ENCODE data around the gene CCR5. TPM values are rescaled to one million over a fixed set of nuclear protein-coding genes. Genes with fewer than 3 reads are reported as not detected.

The CCR5 gene
- total RNA-seq, 3 donors from 2014 or later = 0.73 to 0.98 (median 0.96) TPM

DNA sequence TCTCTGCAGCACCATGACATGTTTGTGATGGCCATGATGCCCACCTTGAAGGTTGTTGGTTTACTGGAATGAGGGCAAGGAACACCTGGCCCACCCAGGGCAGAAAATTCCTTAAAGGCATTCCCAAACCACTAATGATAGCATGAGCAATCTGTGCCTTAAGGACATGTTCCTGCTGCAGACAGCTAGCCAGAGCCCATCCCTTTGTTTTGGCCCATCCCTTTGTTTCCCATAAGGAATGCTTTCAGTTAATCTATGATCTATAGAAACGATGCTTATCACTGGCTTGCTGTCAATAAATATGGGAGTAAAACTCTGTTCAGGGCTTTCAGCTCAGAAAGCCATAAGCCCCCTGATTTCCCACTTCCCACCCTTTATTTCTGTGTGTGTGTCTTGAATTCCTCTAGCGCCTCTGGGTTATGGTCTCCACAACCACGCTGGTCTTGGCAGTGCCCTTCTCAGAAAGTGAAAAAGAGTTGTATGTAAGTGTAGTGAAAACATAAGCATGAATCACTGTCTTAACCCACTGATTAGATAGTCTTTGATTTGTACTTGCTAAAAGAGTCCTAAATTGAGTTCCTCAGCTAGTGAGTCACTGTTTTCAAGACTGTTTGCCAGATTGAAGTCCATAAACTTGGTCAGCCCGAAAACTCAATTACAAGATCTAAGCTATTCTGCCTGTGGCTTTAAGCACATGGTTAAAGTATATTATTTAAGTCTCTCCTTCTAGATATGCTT is 35.8 kb upstream of the CCR5 start:
- TF ChIP-seq CTCF (IDR thresholded peaks at IDR 0.05) = no peak
- TF ChIP-seq POLR2AphosphoS5 (IDR thresholded peaks at IDR 0.05) = no peak
- no peak for TF ChIP-seq POLR2A (IDR thresholded peaks at IDR 0.05)
- intact Hi-C loops (cut with DNase I; ENCODE audit: low total_unique reads) = no loop called here
- DNase-seq (ENCODE audit: low spot score in 2 of 2) = no peak
- Histone ChIP-seq H3K4me3 (no peak overlapping the region), H3K27me3 (no peaks in the 10 kb centered on the region), H3K36me3 (no peaks in the 10 kb centered on the region), H3K4me1 (no peaks in the 10 kb centered on the region), H3K27ac (no peak overlapping the region), H3K9me3 (peaks cover 12 to 17% of the 10 kb centered on the region in 2 donors)

DNA sequence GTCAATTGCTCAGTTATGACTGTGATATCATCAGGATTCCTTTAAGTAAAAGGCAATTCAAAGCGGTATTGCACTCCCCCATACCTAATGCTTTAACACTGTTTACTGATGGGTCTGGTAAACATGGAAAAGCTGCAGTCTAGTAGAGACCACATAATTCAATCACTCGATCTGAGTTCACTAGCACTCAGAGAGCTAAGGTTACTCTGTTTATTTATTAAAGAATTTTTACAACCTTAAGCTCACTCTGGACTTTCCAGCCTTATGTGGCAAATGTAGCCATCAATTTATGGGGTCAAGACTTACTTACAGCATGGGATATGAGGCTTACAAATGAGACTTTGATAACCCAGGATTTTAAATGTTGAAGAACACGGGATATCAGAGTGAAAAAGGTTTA is 35.2 kb upstream of the CCR5 start:
- DNase-seq (ENCODE audit: low spot score in 2 of 2) = no peak
- Histone ChIP-seq H3K4me1 (no peaks in the 10 kb centered on the region), H3K4me3 (no peak overlapping the region), H3K9me3 (peaks cover 12 to 17% of the 10 kb centered on the region in 2 donors), H3K27ac (no peak overlapping the region), H3K36me3 (no peaks in the 10 kb centered on the region), H3K27me3 (no peaks in the 10 kb centered on the region)
- intact Hi-C loops (cut with DNase I; ENCODE audit: low total_unique reads) = no loop called here
- TF ChIP-seq POLR2A (IDR thresholded peaks at IDR 0.05) (no peak), POLR2AphosphoS5 (IDR thresholded peaks at IDR 0.05) (no peak), CTCF (IDR thresholded peaks at IDR 0.05) (no peak)

- Histone ChIP-seq H3K9me3 (peaks cover 12 to 17% of the 10 kb centered on the region in 2 donors), H3K4me1 (no peaks in the 10 kb centered on the region), H3K27me3 (no peaks in the 10 kb centered on the region), H3K27ac (no peak overlapping the region), H3K4me3 (no peak overlapping the region), H3K36me3 (no peaks in the 10 kb centered on the region)
- TF ChIP-seq POLR2A (IDR thresholded peaks at IDR 0.05) (no peak), POLR2AphosphoS5 (IDR thresholded peaks at IDR 0.05) (no peak), CTCF (IDR thresholded peaks at IDR 0.05) (no peak)
- intact Hi-C loops (cut with DNase I; ENCODE audit: low total_unique reads) = no loop called here
- no peak for DNase-seq (ENCODE audit: low spot score in 2 of 2)
Measured at GRCh38 chr3:46337911-46338310, 32.8 kb upstream of the CCR5 start.

DNA sequence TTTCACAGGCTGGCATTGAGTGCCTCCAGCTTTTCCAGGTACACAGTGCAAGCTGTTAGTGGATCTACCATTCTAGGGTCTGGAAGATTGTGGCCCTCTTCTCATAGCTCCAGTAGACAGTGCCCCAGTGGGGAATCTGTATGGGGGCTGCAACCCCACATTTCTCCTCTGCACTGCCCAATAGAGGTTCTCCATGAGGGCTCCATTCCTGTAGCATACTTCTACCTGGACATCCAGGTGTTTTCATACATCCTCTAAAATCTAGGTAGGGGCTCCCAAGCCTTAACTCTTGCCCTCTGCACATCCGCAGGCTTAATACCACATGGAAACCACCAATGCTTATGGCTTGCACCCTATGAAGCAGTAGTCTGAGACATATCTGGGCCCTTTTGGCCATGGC is 31.9 kb upstream of the CCR5 start:
- no peak overlapping the region for H3K4me3 ChIP-seq
- H3K27ac ChIP-seq = no peak overlapping the region
- peaks cover 12 to 17% of the 10 kb centered on the region in 2 donors for H3K9me3 ChIP-seq
- no peaks in the 10 kb centered on the region for H3K4me1 ChIP-seq
- DNase-seq (ENCODE audit: low spot score in 2 of 2) = no peak
- no peaks in the 10 kb centered on the region for H3K36me3 ChIP-seq
- H3K27me3 ChIP-seq = no peaks in the 10 kb centered on the region
- TF ChIP-seq POLR2A (IDR thresholded peaks at IDR 0.05) (no peak), CTCF (IDR thresholded peaks at IDR 0.05) (no peak), POLR2AphosphoS5 (IDR thresholded peaks at IDR 0.05) (no peak)
- intact Hi-C loops (cut with DNase I; ENCODE audit: low total_unique reads) = no loop called here

DNA sequence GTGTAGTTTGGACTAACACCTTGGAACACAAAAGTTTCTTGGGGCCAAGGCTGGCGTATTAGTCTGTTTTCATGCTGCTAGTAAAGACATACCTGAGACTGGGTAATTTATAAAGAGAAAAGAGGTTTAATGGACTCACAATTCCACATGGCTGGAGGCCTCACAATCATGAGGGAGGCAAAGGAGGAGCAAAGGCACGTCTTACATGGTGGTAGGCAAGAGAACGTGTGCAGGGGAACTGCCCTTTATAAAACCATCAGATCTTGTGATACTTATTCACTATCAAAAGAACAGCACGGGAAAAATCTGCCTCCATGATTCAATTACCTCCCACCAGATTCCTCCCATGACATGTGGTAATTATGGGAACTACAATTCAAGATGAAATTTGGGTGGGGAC is 26.3 kb upstream of the CCR5 start:
- Histone ChIP-seq H3K4me3 (no peak overlapping the region), H3K27ac (no peak overlapping the region), H3K27me3 (no peaks in the 10 kb centered on the region), H3K9me3 (peaks cover 4 to 5% of the 10 kb centered on the region in 2 donors), H3K36me3 (no peaks in the 10 kb centered on the region), H3K4me1 (no peaks in the 10 kb centered on the region)
- DNase-seq (ENCODE audit: low spot score in 2 of 2) = no peak
- intact Hi-C loops (cut with DNase I; ENCODE audit: low total_unique reads) = no loop called here
- TF ChIP-seq POLR2A (IDR thresholded peaks at IDR 0.05) (no peak), CTCF (IDR thresholded peaks at IDR 0.05) (no peak), POLR2AphosphoS5 (IDR thresholded peaks at IDR 0.05) (no peak)

Data from breast epithelium (tissue), 4 donors.